Caki2 (cell line): ENCODE data around the gene ASCC1. TPM values are rescaled to one million over a fixed set of nuclear protein-coding genes. Genes with fewer than 3 reads are reported as not detected.
A peak's percentile ranks its signal among the peaks of the same experiment; 100 is the strongest.
"Not testable (repeated sequence)": the region's sequence is repeated elsewhere in the genome, so short reads cannot be mapped to it uniquely, and the experiment has no call there.

Experiments
- DNase-seq: peaks from one replicate; pipeline ENCODE4 v3.0.0-alpha.2; 2015; ENCODE audit warnings: low read depth
- in situ Hi-C: cut with HindIII; loops from 2 replicates; pipeline ENCODE4 v1.10.0; 2016; ENCODE audit warnings: low sequenced_read_pairs, low pct_unique_long_range_greater_than_20kb, mixed read lengths
- total RNA-seq: library from RNA; depleted of rRNA; stranded (reverse); fragments of >200 nt; shearing (Covaris generic); gene quantifications from 2 replicates; pipeline ENCODE4 v1.2.3, GENCODE V29; 2014; ENCODE audit warnings: low replicate concordance

The ASCC1 gene
- total RNA-seq, 1 experiment from 2014 or later: 55.1 TPM

DNA sequence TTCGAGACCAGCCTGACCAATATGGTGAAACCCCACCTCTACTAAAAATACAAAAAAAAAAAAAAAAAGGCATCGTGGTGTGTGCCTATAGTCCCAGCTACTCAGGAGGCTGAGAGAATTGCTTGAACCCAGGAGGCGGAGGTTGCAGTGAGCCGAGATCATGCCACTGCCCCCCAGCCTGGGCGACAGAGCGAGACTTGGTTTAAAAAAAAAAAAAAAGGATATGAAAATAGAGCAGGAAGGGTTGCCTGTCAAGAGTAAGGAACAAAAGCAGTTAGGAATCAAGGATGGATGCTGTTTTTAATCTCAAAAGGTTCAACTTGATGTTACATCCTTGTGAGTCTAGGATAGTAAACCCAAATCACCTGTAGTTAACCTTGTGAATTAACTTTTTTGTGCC lies 11.8 kb upstream of the ASCC1 start:
- DNase-seq: no peak
- in situ Hi-C loops: no loop called here

DNA sequence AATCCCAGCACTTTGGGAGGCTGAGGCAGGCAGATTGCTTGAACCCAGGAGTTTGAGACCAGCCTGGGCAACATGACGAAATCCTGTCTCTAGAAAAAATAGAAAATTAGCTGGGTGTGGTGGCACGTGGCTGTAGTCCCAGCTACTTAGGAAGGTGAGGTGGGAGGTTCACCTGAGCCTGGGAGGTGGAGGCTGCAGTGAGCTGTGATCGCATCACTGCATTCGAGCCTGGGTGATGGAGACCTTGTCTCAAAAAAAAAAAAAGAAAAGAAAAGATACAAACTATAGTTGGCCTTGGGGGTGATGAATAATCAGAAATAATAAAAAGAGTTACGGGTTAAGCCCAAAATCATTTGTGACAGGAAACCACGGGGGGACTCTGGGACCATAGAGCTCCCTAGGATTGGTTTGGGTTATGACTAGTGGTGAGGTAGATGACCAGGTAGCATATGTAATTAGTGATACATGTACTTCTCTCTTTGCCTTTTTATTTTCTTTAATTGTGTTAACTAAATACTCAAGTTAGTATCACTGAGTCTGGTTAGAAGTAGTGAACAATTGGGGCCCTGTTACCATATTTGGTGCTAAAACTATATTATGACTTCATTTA lies 10.4 kb upstream of the ASCC1 start:
- in situ Hi-C loops: no loop called here
- no peak for DNase-seq

- DNase-seq, in situ Hi-C loops: not testable (repeated sequence)
These were observed 8.1 kb upstream of the ASCC1 start for GRCh38 chr10:72224191-72224590.

DNA sequence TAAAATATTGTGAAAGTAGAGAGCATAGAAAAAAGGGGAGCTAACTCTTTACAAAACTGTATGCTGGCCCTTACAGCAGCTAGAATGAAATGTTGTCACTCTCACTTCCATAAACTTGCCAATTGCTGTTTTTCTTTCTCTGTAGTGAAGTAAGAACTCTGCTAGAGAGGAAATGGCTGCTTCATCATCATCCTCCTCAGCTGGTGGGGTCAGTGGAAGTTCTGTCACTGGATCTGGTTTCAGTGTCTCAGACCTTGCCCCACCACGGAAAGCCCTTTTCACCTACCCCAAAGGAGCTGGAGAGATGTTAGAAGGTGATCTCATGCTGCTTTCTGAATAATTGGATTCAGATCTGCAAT lies 7.6 kb upstream of the ASCC1 start:
- in situ Hi-C loops: no loop called here
- DNase-seq: no peak

DNA sequence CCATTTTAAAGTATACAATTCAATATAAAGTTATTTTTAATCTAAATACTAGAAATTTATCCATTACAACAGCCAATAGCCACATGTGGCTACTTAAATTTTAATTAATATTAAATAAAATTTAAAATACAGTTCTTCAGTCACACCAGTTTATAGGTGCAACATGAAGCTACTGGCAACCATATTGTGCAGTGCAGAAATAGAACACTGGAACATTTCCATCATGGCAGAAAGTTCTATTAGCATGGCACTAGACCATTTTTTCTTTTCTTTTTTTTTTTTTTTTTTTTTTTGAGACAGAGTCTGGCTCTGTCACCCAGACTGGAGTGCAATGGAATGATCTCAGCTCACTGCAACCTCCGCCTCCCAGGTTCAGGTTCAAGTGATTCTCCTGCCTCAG lies 5.2 kb upstream of the ASCC1 start:
- in situ Hi-C loops: no loop called here
- DNase-seq: no peak

DNA sequence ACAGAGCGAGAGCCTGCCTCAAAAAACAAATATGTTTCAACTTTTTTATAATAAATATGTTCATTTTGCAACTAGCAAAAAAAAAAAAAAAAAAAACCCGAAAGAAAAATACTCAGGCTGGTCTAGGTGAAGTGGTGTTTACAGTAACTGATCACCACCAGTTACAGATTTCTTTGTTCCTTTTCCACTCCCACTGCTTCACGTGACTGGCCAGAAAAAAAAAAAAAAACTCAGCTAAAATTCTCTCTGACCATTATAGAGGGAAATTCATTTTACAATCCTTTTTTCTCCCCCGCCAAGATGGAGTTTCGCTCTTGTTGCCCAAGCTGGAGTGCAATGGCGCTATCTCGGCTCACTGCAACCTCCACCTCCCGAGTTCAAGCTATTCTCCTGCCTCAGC lies 4.6 kb upstream of the ASCC1 start:
- DNase-seq: no peak

GRCh38 chr10:72219235-72219814 lies 3.2 kb upstream of the ASCC1 start:
- no peak for DNase-seq
- in situ Hi-C loops: no loop called here

More for the DNA sequence above, 4.6 kb upstream of the ASCC1 start:
- in situ Hi-C loops: no loop called here

- no peak for DNase-seq
- in situ Hi-C loops: no loop called here
These were observed 2.6 kb upstream of the ASCC1 start for GRCh38 chr10:72218726-72219125.

DNA sequence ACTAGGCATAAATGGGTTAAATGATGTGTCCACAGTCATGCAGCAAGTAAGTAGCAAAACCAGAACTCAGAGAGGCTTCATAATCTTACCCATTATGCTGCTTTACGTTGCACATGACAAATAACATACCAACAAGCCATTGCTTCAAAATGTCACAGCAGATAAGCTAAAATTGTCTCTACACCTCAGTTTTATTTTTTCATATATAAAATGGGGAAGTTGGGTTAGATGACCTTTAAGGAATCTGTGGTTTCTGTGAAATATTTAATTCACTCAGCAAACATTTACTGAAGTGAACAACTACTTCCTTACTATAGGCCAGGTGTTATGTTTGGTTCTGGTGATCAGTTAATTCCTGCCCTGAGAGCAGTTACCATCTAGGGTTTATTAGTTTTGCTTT lies 2.2 kb upstream of the ASCC1 start:
- in situ Hi-C loops: no loop called here

DNA sequence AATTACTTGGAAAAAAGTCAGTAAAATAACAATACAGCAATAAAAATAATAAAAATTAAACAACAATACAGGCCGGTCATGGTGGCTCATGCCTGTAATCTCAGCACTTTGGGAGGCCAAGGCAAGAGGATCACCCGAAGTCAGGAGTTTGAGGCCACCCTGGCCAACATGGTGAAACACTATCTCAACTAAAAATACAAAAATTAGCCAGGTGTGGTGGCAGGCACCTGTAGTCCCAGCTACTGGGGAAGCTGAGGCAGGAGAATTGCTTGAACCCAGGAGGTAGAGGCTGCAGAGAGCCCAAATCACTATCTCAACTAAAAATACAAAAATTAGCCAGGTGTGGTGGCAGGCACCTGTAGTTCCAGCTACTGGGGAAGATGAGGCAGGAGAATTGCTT lies 4.2 kb downstream of the ASCC1 start:
- DNase-seq, in situ Hi-C loops: not testable (repeated sequence)

More for the DNA sequence above, 2.2 kb upstream of the ASCC1 start:
- DNase-seq: no peak

DNA sequence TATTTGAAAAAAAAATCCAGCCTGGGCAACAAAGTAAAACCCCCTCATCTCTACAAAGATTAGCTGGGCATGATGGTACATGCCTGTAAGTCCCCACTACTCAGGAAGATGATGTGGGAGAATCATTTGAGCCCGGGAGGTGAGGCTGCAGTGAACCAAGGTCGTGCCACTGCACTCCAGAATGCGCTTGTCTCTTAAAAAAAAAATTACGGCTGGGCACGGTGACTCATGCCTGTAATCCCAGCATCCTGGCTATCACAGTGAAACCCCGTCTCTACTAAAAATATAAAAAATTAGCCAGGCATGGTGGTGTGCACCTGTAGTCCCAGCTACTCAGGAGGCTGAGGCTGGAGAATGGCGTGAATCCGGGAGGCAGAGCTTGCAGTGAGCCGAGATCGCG lies 4.7 kb downstream of the ASCC1 start:
- DNase-seq: peak; percentile 38
- in situ Hi-C loops: not testable (repeated sequence)

DNA sequence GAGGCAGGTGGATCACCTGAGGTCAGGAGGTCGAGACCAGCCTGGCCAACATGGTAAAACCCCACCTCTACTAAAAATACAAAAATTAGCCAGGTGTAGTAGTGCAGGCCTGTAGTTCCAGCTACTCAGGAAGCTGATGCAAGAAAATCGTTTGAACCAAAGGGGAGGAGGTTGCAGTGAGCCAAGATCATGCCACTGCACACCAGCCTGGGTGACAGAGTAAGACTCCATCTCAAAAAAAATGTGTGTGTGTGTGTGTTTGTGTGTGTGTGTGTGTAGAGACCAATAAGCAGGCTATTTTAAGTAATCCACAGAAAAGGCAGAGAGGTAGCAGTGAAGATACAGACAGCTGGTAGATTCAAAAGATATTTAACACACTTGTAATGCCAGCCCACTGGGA lies 7.5 kb downstream of the ASCC1 start:
- in situ Hi-C loops: not testable (repeated sequence)

DNA sequence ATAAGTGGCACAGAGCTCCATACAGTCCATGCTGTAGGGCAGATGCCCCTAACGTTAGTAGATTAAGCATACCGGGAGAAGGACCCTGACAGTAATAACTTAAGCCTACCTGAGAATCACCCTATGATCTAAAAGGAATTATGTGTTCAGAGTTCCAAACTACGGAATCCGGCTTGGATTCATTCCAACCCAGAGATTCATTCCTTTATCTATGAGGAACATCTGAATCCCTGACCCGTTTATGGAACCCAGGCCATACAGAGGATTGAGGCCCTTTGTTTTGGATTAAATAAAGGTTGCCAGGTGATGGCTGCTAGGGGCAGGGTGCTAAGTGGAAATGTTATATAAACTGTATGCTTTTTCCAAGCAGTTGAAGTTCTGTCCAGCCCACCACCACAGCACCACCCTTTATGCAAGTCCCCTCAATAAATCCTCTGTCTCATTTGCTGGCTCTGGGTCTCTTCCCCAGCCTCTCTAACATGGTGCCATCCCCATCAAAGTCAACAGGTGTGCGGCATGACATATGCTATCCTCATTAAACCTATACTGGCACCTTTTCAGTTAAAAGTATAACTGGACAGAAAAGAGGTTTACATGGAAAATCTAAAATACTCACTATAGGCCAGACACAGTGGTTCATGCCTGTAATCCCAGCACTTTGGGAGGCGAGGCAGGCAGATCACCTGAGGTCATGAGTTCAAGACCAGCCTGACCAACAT lies 9.4 kb downstream of the ASCC1 start:
- DNase-seq: no peak
- in situ Hi-C loops: no loop called here

More for the DNA sequence above, 7.5 kb downstream of the ASCC1 start:
- DNase-seq: not testable (repeated sequence)

- DNase-seq: no peak
These were observed 11.4 kb downstream of the ASCC1 start for GRCh38 chr10:72204724-72205123.

DNA sequence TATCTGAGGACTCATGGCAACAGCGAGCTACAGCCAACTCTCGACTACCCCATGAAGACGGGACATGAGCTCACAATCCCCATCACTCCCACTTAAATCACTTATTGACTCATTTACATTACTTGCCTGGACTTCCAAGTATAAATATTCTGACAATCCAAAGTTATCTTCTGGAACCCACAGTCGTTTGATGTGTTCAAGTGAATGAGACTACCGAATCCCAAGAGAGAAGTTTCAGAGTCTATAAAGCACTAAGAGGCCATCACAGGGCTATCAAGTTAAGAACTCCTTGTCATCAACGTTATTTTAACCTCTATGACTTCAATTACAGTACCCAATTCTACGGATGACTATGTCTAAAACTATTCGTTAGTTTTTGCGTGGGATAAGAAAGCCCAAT lies 11.8 kb downstream of the ASCC1 start:
- in situ Hi-C loops: no loop called here
- DNase-seq: peak; percentile 54

More at GRCh38 chr10:72204724-72205123, 11.4 kb downstream of the ASCC1 start:
- in situ Hi-C loops: no loop called here

- no peak for DNase-seq
- in situ Hi-C loops: no loop called here
These were observed 14.8 kb downstream of the ASCC1 start for GRCh38 chr10:72201293-72201692.

GRCh38 chr10:72200883-72201282 lies 15.2 kb downstream of the ASCC1 start:
- in situ Hi-C loops: no loop called here
- DNase-seq: no peak

DNA sequence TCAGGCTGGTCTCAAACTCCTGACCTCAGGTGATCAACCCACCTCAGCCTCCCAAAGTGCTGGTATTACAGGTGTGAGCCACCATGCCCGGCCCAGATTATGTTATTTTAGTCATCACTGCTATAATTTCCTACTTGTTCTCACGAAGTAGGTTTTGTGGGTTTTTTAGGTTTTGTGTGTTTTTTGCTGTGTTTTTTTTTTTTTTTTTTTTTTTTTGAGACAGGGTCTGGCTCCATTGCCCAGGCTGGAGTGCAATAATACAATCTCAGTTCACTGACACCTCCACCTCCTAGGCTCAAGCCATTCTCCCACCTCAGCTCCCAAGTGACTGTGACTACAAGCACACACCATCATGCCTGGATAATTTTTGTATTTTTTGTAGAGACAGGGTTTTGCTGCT lies 21.1 kb downstream of the ASCC1 start:
- no peak for DNase-seq
- in situ Hi-C loops: no loop called here

GRCh38 chr10:72186982-72187330 lies 29.1 kb downstream of the ASCC1 start:
- in situ Hi-C loops: no loop called here
- no peak for DNase-seq
